Panc1 (cell line): Measurements from ENCODE around the gene SYCN.

ENCODE experiments used
- CTCF ChIP-seq: fragments of 450-650 bp; IDR thresholded peaks from 2 replicates; pipeline ENCODE4 v1.5.1; 2017; ENCODE audit warnings: mild to moderate bottlenecking
- TCF7L2 ChIP-seq: IDR thresholded peaks from 2 replicates; pipeline ENCODE4 v1.6.1; 2011; ENCODE audit warnings: mild to moderate bottlenecking, low read depth, low read length, inconsistent platforms
- TF ChIP-seq, protein P1 (sequence below), 2 experiments: IDR thresholded peaks; 2 replicates each; pipeline ENCODE4 v1.6.1; 2011 to 2012; ENCODE audit warnings: low read depth in 2 of 2, control low read depth in 1 of 2, low read length in 1 of 2, mild to moderate bottlenecking in 1 of 2, moderate library complexity in 1 of 2; ENCODE audit not compliant: insufficient read depth in 1 of 2

- TF ChIP-seq CTCF (no peak), TCF7L2 (no peak)
- TF ChIP-seq, protein P1, sequence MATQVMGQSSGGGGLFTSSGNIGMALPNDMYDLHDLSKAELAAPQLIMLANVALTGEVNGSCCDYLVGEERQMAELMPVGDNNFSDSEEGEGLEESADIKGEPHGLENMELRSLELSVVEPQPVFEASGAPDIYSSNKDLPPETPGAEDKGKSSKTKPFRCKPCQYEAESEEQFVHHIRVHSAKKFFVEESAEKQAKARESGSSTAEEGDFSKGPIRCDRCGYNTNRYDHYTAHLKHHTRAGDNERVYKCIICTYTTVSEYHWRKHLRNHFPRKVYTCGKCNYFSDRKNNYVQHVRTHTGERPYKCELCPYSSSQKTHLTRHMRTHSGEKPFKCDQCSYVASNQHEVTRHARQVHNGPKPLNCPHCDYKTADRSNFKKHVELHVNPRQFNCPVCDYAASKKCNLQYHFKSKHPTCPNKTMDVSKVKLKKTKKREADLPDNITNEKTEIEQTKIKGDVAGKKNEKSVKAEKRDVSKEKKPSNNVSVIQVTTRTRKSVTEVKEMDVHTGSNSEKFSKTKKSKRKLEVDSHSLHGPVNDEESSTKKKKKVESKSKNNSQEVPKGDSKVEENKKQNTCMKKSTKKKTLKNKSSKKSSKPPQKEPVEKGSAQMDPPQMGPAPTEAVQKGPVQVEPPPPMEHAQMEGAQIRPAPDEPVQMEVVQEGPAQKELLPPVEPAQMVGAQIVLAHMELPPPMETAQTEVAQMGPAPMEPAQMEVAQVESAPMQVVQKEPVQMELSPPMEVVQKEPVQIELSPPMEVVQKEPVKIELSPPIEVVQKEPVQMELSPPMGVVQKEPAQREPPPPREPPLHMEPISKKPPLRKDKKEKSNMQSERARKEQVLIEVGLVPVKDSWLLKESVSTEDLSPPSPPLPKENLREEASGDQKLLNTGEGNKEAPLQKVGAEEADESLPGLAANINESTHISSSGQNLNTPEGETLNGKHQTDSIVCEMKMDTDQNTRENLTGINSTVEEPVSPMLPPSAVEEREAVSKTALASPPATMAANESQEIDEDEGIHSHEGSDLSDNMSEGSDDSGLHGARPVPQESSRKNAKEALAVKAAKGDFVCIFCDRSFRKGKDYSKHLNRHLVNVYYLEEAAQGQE (IDR thresholded peaks at IDR 0.05; ENCODE audit: insufficient read depth in 1 of 2, low read depth in 2 of 2, low read length in 1 of 2), result no peak; a peak in 1 of 4 replicates
These were observed 14.4 kb upstream of the SYCN start for GRCh38 chr19:39218230-39219007.
